Measurements from ENCODE around the gene SLC6A18. TPM values are rescaled to one million over a fixed set of nuclear protein-coding genes. Genes with fewer than 3 reads are reported as not detected.
"Not testable (repeated sequence)": the region's sequence is repeated elsewhere in the genome, so short reads cannot be mapped to it uniquely, and the experiment has no call there.

The SLC6A18 gene
- total and polyA plus RNA-seq, 8 donors: 0.14 TPM; not detected in 7

DNA sequence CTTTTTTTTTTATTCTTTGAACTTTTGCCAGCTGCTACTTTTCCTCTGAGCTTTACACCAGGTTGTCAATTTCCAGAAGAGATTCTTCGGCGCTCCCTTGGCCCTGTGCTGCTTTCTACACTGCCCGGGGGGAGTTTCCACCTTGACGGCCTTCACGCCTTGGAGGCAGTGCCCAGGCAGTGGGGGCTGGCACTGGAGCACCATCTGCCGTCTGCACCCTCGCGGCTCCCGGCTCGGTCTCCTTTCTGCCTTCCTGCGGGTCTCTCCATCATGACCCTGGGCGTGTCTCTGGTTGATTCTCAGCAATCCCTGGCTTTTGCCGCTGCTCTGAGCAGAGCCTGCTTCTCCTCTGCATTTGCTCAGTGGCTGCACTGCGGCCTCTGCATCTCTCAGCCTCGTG lies 2.9 kb downstream of the SLC6A18 start:
- Histone ChIP-seq H3K4me3 (no peak overlapping the region), H3K27me3 (no peaks in the 10 kb centered on the region), H3K9me3 (no peaks in the 10 kb centered on the region), H3K4me1 (no peaks in the 10 kb centered on the region), H3K27ac (no peak overlapping the region), H3K36me3 (no peaks in the 10 kb centered on the region)
- no peak for DNase-seq
- intact Hi-C loops (cut with DNase I): no loop called here
- 39 to 48% methylated on average over 15 of the region's 15 CpGs for WGBS, 2 donors
- TF ChIP-seq, protein P1, sequence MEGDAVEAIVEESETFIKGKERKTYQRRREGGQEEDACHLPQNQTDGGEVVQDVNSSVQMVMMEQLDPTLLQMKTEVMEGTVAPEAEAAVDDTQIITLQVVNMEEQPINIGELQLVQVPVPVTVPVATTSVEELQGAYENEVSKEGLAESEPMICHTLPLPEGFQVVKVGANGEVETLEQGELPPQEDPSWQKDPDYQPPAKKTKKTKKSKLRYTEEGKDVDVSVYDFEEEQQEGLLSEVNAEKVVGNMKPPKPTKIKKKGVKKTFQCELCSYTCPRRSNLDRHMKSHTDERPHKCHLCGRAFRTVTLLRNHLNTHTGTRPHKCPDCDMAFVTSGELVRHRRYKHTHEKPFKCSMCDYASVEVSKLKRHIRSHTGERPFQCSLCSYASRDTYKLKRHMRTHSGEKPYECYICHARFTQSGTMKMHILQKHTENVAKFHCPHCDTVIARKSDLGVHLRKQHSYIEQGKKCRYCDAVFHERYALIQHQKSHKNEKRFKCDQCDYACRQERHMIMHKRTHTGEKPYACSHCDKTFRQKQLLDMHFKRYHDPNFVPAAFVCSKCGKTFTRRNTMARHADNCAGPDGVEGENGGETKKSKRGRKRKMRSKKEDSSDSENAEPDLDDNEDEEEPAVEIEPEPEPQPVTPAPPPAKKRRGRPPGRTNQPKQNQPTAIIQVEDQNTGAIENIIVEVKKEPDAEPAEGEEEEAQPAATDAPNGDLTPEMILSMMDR (IDR thresholded peaks at IDR 0.05): no peak
- no peak for ATAC-seq
- FAIRE-seq: no peak

DNA sequence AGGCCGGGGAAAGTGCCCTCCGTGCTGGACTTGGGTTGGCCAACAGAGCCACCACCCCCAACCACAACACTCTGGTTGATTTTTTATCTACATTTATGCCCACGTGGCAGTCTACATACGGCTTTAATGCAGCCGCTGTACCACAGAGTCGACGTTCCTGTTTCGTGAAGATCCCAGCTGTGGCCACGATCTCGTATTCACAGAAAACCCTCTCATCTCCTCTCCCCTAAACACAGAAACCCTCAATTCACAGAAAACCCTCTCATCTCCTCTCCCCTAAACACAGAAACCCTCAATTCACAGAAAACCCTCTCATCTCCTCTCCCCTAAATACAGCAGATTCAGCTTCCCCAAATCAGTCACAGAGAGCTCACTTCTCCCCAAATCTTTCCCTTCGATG lies 3.8 kb downstream of the SLC6A18 start:
- ATAC-seq; DNase-seq; H3K4me1 ChIP-seq; intact Hi-C loops (cut with DNase I); H3K27me3 ChIP-seq; H3K9me3 ChIP-seq; H3K4me3 ChIP-seq; H3K36me3 ChIP-seq; H3K27ac ChIP-seq; FAIRE-seq: not testable (repeated sequence)
- 74 to 76% methylated on average over 11 of the region's 11 CpGs for WGBS, 2 donors

DNA sequence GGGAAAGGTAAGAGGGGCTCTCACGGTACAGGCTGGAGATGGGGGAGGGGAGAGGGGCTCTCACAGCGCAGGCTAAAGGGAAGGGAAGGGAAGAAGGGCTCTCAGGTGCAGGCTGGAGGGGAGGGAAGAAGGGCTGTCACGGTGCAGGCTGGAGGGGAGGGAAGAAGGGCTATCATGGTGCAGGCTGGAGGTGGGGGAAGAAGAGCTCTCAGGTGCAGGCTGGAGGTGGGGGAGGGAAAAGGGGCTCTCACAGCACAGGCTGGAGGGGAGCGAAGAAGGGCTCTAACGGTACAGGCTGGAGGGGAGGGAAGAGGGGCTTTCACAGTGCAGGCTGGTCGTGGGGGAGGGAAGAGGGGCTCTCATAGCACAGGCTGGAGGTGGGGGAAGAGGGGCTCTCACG lies 4.6 kb downstream of the SLC6A18 start:
- Histone ChIP-seq H3K4me1 (no peaks in the 10 kb centered on the region), H3K27ac (no peak overlapping the region), H3K9me3 (no peaks in the 10 kb centered on the region), H3K4me3 (no peak overlapping the region), H3K27me3 (no peaks in the 10 kb centered on the region), H3K36me3 (no peaks in the 10 kb centered on the region)
- no peak for FAIRE-seq
- ATAC-seq: no peak
- TF ChIP-seq, protein P1 (IDR thresholded peaks at IDR 0.05): no peak
- 49 to 55% methylated on average over 6 to 7 of the region's 7 CpGs for WGBS, 2 donors
- intact Hi-C loops (cut with DNase I): no loop called here
- DNase-seq: no peak

DNA sequence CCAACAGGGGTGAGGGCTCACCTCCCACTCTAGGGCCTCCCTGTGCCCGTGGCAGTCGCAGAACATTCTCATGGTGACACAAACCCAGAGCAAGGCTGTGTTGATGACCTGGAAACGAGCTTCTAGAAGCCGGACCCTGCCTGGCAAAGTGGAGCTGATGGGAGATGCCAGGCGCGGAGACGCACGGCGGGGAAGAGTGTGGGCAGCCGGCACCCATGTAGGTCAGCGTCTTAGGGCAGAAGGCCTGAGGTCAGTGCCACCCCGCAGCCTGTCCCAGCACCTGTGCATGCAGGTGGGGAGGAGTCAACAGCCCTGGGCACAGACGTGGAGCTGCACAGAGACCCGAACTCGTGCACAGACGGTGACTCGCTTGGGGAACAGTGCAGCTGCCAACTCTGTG lies 5.4 kb downstream of the SLC6A18 start:
- Histone ChIP-seq H3K9me3 (no peaks in the 10 kb centered on the region), H3K4me1 (no peaks in the 10 kb centered on the region), H3K4me3 (no peak overlapping the region), H3K27ac (no peak overlapping the region), H3K36me3 (no peaks in the 10 kb centered on the region), H3K27me3 (no peaks in the 10 kb centered on the region)
- ATAC-seq (no peak), DNase-seq (no peak), FAIRE-seq (no peak)
- WGBS, 2 donors: 80 to 86% methylated on average over 16 to 17 of the region's 17 CpGs
- intact Hi-C loops (cut with DNase I): no loop called here
- TF ChIP-seq, protein P1 (IDR thresholded peaks at IDR 0.05): no peak

DNA sequence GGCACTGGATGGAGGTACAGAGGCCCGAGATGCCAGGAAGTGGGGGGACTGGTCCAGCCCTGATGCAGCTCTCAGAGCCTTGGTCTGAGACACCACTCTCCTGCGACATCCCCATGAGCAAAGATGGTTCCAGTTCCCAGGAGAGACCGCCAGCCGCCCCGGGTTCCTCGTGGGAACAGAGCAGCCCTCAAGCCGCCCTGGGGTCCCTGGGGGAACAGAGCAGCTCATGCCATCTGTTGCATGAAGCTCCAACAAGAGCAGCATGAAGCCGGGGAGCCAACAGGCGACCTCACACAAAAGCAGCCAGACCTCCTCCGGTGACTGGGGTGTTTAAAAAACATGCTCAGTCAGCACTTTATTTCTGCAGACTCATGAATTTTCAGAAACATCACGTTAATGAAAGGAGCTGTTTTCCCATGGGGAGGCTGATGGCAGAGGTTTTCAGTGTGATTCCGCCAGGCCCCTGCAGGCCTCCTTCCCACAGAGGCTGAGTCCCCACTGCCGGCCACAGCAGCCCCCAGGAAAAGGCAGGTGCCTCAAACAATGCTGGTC lies 6.2 kb downstream of the SLC6A18 start:
- H3K9me3 ChIP-seq: no peaks in the 10 kb centered on the region
- DNase-seq (no peak), FAIRE-seq (no peak), ATAC-seq (no peak)
- H3K4me3 ChIP-seq: no peak overlapping the region
- H3K27ac ChIP-seq: no peak overlapping the region
- intact Hi-C loops (cut with DNase I): no loop called here
- H3K36me3 ChIP-seq: no peaks in the 10 kb centered on the region
- 69 to 77% methylated on average over 13 of the region's 13 CpGs for WGBS, 2 donors
- no peaks in the 10 kb centered on the region for H3K27me3 ChIP-seq
- TF ChIP-seq, protein P1 (IDR thresholded peaks at IDR 0.05): no peak
- no peaks in the 10 kb centered on the region for H3K4me1 ChIP-seq

Measured in pancreas (tissue), 10 donors.